Measurements from ENCODE around the gene CHN1.

CHN1 gene

DNA sequence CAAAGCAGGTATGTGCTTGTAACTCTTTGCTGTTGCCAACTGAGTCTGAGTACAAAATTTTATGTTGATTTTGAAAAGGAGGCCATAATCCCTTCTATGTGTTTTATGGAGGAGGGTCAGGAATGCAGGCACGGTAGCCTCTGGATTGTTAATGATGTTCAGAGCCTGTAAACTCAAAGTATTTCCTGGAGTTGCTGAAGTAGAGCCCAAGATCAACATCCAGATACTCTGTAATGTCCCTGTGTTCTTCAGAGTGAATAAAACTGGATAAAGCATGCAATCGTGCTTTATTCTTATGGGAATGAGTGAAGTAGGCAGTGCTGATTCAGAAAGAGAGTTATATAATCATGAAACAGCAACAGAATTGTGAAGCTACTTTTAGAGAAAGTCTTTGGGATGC is 179.1 kb downstream of the CHN1 start:
- peak; percentile 39 for DNase-seq

DNA sequence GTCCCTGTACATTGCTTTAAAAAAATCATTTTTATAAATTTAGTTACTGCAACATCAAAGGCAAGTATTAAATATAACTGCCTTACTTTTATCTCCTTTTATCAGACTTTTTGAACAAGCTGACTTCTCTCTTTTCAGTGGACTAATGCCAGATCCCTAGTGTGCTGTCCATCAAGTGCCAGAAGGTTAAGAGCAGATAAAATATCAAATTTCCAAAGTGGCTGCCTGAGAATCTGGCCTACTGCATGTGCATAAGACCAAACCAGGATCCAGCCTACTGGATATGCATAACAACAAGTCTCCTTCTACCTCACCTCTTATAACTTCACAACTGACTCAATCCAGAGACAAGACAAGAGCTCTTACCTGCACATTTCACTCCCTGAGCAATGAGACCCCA is 181.1 kb downstream of the CHN1 start:
- DNase-seq = no peak

DNA sequence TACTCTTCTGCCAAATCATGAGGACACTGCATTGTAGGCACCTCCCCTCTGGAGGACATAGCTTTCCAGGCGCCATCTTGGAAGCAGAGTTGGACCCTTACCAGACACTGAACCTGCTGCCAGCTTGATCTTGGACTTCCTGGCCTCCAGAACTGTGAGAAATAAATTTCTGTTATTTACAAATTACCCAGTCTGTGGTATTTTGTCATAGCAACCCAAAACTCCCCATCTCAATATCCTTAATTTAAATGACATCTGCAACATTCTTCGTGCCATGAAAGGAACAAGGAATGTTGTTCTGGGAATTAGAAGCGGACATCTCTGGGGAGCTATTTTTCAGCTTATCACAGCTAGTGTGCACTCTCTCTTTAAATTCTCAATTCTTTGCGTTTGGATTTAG is 183.6 kb downstream of the CHN1 start:
- no peak for DNase-seq

DNA sequence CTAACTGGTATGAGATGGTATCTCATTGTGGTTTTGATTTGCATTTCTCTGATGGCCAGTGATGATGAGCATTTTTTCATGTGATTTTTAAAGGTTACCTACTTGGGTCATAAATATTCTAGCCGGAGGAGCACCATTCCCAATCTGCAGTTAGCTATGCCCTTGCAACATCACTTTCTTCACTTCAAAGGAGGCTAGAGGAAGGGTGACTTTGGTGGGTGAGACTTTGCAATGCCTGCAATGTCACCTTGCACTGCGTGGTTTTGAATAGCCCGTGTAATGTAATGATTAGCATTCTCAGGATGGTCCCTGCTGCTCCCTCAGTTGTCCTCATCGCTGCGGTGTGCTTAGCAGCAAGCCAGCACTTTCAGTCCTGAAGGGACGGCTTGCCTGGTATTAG is 184.8 kb downstream of the CHN1 start:
- no peak for DNase-seq

DNA sequence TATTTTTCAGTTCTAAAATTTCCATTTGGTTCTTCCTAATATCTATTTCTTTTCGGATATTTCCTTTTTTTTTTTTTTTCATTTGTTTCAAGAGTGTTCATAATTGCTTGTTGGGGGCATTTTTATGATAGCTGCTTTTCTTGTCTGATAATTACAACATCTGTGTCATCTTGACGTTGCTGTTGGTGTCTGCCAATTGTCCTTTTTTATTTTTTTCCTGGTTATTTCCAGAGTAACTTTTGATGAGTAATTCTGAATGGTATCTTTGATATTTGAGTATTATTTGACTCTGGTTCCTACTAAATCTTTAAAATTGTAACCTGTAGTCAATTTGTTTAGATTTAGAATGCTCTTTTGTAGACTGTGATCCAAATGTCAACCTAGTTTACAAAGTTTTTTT is 189.7 kb downstream of the CHN1 start:
- peak; percentile 47 for DNase-seq

DNA sequence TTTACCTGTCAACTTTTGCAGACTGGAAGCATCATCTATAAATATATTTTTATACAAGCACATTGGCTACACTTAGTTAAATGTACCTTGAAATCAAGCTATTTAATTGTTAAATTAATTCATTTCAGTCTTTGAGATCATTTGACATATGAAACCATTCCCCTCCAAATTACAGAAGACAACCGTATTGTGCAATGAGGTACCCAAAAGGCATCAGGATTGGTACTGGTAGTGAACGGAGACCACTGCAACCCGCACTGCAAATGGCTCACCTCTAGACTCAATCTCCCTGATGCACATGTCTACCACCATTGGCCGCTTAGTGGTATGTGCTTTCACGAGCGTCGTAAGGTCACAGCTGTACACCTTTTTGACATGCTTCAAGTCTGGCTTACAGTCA is 193.1 kb downstream of the CHN1 start:
- DNase-seq = no peak

DNA sequence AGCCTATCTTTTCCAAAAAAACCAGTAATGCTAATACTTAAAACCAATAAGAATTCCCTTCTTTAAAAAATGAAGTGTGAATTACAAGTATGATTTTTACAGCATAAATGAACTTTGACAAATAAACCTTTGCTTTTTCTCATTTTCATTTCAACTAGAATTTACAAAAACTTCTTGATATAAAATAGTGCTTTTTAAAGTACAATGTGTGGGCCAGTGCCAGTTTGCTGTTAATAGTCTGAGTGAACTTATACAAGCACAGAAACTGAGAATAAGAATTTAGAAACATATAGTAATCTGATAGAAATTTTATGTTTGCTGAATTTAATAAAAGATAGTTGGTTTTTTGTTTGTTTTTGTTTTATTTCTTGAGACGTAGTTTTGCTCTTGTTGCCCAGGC is 197.2 kb downstream of the CHN1 start:
- no peak for DNase-seq

DNA sequence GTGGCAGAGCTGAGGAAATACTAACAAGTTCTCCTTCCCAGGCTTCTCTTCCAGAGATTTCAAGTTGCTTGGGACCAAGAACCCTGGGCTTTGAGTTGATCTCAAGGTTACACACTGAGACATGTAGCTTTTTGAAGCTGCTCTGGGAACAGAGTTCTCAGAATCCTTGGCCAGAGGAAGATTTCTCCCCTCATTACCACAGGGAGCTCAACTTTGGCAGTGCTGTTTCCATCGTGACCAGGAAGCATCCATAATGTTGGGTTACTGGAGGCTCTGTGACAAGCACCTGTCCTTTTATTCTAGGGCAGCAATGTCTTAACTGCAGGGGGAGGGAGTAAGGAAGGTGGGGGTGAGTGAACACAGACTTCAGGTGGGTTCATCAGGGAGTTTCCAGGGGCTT is 199.4 kb downstream of the CHN1 start:
- DNase-seq = no peak

DNA sequence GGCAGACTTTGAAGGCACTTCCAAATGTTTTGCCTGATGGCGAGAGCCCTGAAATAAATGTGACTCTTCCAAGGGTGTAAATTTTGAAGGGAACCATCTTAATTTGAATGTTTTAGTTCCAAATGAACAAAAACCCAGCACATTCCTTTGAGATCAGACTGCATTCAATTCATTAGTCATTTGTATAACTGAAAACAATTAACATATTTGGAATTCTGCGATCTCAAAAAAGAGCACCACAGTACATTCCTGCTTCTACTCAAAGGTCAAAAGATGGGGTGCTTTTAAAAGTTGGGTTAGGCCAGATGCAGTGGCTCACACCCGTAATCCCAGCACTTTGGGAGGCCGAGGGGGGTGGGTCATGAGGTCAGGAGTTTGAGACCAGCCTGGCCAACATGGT is 202.7 kb downstream of the CHN1 start:
- peak; percentile 89 for DNase-seq

DNA sequence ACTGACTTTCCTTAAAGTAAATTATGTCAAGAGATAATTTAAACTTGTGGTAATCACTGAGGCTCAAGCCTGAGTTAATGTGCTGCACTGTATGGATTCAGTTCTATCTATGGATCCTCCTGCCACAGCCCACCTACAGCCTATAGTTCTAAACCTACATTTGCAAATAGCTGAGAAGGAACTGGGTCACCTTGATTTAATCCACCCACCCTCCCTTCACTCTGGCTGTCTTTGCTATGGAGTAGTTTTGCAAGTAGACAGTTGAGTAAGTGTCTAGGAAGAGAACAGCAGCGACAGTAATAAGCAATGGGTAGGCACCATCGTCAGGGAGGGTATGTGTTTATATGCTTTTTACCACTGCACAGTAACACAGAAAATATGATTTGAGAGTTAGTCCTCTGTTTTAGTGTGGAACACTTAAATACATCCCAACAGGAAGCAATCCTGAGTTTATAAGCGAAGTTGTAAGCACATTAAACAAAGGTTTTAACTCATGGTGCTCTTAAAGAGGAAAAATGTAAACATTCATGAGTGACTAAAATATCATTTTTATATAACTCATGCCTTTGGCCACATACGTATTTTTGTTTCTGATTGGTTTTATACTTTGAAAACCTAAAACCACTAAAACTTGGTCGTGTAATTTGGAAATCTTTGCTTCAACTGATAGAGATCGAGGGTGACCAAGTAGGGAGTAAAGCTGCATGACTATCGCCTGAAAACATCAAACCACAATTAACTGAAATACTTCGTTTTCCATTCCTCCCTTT is 204.6 kb downstream of the CHN1 start:
- no peak for DNase-seq

DNA sequence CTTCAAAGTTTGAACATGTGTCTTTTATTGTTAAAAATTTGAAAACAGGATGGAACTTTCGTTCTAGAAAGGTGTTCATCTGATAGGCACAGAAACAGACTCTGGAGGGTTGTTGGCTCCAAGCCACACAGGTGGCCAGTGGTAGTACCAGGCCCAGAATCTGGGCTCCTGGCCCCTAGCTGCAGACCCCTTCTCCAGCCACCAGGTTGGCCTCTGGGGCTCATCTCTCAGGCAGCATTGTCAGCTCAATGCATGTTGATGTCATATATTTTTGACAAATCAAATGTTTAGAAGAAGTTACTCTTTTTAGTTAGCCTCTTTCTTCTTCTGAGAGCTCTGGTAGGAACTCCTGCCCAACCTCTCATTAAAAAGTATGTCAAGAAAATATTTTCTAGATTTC is 206.4 kb downstream of the CHN1 start:
- DNase-seq = no peak

DNA sequence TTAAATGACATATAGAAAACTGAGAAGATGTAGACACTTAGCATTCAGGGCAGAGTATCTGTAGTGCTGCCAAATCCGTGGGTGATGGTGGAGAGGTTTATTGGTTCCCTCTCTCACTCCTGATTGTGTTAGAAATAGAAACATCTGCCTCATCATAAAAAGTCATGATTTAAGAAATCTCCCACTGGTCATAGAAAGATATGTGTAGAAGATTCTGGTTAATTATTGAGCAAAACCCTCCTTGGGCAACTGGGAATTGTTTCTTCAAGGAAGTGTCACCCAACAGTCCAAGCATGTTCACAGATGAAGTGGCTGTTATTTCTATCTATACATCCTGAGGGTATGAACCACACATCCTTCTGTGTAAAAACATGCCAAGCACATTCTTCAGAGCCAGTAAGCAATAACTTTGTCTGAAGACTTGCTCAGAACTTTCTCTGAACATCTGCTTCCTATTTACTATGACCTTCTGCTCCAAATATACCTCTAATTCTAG is 207.4 kb downstream of the CHN1 start:
- DNase-seq = peak; percentile 93

DNA sequence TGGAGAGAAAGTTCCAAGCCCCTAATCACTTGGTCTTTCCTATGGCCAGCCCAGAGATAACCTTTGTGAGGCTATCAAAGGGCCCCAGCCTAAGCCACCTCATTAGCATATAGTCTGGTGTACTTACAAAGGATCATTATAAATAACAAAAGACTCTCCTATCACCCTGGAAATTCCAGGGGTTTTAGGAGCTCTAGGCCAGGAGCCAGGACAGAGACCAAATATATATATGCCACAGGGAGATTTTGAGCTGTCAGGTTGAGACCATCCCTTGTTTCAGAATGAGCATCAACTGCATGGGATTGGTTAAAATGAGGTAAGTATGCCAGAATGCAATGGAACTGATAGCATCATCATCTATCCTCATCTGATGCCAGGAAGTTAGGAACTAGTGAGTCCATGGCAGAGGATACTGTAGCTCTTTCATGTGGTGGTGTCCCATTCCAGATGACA is 208.8 kb downstream of the CHN1 start:
- no peak for DNase-seq

DNA sequence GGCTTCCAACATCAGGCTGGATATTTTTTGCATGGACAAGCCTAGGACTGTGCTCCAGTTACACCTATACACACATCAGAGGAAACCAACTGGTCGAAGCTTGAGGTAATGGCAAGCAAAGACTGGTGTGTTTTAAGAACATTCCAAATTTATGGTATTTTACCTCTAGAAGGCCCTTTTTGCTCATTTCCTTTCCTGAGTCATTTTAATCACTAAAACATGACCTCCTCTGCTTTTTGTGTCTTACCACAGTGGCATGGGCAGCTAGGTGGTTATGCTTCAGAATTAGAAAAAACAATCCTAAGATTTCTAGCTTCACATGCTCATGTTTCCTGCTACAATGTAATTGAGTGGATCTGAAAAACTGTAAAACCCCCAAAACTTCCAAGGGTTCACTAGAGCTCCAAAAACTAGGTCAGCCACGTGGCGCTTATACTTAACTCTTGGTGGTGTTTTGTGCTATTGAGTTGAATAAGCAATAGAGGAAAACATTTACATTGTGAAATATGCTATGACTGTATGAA is 210.3 kb downstream of the CHN1 start:
- peak; percentile 64 for DNase-seq

DNA sequence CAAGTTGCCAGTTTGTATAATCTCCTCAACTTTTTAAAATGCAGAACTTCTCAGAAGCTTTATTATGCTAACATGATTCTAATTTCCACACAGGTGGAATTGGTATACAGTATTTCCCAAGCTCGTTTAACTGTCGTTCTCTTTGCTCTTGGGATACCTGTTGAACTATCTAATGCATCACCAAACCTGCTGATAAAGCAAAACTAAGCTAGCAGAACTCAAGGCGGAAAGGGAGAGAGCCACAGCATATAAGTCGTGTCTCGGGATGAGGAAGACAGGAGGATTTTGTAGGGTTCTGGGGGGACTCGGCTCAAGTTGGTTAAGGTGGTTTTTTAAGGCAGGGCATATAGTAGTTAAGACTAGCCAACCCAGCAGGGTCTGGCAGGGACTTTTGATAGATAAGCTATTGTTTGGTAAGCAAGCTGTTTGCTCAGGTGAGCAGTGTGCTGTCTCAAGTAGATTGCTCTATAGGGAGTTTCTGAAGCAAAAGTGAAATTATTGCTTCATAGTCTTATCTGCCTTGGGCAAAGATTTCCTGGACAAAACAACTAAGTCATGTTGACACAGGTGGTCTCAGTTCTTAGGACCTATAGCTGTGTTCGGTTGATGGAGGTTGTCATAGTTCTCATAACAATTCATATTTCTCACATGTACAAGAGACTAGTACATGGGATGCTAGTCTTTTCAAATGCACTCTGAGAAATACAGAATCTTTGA is 212.7 kb downstream of the CHN1 start:
- DNase-seq = no peak

DNA sequence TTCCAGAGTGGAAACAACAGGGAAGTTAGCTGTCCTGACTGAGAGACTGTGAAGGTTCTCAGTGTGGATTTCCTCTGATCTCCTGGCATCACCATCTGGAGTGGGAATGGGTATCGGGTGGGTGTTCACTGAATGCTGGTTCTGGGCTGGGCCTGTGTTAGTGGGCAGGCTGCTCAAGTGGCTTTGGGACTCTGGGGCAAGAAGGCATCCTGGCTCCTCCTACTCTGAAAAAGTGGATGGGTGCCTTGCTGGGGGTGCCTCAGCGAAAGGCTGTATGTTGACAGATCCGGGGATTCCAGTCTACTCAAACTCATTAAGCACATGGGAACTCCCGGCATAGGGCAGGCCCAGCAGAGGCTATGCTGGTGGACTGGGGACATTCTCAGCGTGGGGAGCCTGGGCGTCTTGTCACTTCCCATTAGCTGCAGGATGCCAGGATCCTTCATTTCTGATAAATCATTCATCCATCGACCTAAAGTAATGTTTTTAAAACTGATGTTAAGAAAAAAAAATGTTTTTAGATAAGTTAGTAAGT is 213.4 kb downstream of the CHN1 start:
- DNase-seq = no peak

DNA sequence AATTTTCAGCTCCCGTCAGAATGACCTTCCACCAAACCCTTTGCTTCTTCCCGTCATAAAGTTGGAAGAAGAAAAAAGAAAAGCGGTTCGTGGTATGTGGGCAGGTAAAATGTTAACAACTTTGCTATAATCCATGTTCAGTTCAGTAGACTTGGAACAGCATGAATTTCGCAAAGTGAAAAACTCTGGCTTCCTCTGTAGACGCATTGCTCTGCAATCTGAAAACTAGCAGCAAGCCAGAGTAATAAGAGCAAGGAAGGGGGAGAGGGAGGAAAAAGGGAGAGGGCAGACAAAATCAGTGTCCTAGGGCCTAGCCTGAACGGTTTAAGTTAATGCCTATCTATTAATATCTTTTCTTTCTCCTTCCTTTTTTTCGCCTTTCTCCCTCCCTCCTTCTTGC is 214.2 kb downstream of the CHN1 start:
- no peak for DNase-seq

DNA sequence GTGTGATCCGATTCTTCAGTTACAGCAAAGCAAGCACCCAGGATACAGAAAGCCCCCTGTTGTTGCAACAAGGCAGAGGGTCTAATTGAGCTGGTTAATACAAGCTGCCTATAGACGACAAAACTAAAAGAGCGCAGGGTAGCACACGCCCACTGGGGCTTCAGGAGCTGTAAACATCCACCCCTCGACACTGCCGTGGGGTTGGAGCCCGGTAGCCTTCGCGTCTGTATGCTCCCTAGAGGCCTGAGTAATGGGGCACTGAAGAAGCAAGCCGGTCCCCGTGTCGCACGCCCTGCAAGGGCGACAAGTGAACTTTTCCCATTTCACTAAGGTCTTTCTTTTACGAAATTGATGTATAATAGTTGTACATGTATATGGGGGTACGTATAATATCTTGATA is 216.2 kb downstream of the CHN1 start:
- no peak for DNase-seq

DNA sequence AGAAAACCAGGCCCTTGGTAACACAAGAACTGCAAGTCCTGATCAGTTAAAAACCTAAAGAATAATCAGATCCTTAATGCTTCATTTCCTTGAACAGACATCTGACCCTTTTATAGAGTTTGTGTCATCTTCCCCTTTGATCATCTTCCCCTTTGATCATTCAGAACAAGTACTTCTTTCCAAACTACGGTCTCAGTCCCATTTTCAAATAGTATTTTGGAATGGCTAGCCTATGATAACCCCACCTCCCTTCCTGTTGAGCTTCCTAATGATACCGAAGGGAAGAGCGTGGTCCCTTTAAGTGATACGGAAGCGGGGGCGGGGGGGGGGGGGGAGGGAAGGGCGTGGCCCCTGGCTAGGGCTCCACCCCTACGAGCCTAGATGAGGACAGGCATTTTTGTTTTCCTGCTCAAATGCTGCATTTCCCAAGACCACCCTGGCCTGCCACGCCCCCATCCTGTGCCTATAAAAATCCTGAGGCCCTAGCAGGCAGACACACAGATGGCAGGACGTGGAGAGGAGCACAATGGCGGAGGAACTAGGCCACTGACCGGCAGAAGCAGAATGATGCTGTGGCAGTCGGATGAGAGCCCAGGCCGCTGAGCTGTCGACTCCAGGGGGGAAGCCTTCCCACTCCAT is 216.8 kb downstream of the CHN1 start:
- peak; percentile 90 for DNase-seq

DNA sequence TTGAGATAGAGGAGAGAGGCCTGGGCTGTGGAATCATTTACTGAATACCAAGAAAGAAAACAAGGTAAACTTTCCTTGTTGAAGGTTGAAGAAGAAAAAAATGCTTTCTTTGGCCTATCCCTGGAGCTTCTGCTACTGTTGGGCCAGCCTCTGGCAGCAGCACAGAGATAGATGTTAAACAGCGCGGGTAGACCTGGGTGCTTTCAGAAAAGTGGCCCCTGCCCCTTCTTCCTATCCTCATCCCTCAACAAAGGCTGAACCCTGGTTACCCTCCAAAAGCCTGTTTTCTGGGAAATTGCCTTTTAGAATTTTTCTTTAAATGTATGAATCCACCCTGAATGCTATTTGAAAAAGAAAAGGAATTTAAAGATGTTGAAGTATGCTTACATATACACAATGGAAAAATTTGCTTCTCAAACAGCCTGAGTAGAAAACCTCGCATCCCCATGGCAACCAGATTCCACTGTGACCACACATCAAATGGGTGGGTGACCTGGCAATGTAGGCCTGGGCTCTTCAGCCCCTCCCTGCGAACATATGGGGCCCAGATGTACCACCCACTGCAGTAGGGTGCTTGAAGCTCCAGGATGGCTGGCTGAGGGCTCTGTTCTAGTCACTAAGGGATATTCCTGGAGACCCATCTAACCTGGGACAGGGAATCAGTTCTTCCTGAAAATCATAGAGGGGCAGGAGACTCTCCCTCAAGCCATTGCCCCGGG is 217.5 kb downstream of the CHN1 start:
- DNase-seq = peak; percentile 100

DNA sequence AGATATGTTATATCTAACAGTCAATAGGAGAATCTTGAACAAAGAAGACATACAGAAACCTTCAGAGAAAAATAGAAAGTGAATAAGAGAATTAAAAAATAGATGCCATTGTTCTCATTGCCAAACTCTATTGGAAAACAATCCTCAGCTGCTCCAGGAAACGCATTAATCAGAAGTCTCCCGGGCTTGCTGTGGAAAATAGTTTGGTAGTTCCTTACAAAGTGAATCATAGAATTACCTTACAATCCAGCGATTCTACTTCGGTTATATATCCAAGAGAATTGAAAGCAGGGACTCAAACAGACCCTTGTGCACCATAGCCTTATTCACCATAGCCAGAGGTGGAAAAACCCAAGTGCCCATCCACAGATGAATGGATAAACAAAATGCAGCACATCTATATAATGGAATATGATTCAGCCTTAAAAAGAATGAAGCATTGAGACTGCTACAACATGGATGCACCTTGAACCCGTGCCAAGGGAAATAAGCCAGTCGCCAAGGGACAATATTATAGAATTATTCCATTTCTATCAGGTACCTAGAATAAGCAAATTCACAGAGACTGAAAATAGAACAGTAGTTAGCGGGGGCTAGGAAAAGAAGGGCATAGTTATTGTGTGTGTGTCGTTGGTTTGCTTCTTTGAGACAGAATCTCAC is 219.0 kb downstream of the CHN1 start:
- peak; percentile 65 for DNase-seq

DNA sequence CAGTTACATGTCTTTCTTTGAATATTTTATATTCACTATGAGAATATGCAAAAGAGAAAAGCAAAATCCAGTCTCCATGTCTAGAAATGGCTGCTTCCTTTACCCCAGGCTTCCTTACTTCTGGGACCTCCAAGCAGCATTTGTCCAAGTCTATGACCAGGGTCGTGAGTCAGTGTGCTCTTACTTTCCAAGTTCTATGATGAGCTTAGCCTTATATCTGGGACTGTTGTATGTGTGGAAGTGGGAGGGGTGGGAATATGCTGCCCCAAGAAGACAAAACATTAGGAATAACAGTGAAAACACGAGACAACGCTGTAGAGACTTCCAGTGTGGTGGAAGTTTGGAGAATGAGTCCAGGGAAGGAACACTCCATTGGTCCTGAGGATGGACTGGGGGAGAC is 219.7 kb downstream of the CHN1 start:
- DNase-seq = no peak
